NCI-H128 (cell line): ENCODE data around the gene WFDC2.

Experiments used
- DNase-seq: peaks from one replicate; lab custom pipeline; 2025; ENCODE audit not compliant: unreplicated experiment; lab: John Stamatoyannopoulos, UW

The WFDC2 gene

GRCh38 chr20:45489083-45489531 is 19.6 kb downstream of the WFDC2 start:
- DNase-seq: no peak

GRCh38 chr20:45495501-45495941 is 26.0 kb downstream of the WFDC2 start:
- no peak for DNase-seq

GRCh38 chr20:45496166-45496565 is 26.6 kb downstream of the WFDC2 start:
- no peak for DNase-seq

GRCh38 chr20:45497971-45498494 is 28.5 kb downstream of the WFDC2 start:
- DNase-seq: no peak

GRCh38 chr20:45500022-45500421 is 30.5 kb downstream of the WFDC2 start:
- no peak for DNase-seq

GRCh38 chr20:45501600-45501999 is 32.0 kb downstream of the WFDC2 start:
- DNase-seq: no peak

- DNase-seq: no peak
These were observed 33.0 kb downstream of the WFDC2 start for GRCh38 chr20:45502561-45502960.

- DNase-seq: no peak
These were observed 33.9 kb downstream of the WFDC2 start for GRCh38 chr20:45503403-45503802.

- no peak for DNase-seq
These were observed 36.8 kb downstream of the WFDC2 start for GRCh38 chr20:45506398-45506797.

GRCh38 chr20:45507011-45507820 is 37.7 kb downstream of the WFDC2 start:
- no peak for DNase-seq

- no peak for DNase-seq
These were observed 38.7 kb downstream of the WFDC2 start for GRCh38 chr20:45508068-45508886.

- DNase-seq: no peak
These were observed 39.5 kb downstream of the WFDC2 start for GRCh38 chr20:45509091-45509490.

- DNase-seq: no peak
These were observed 40.8 kb downstream of the WFDC2 start for GRCh38 chr20:45510242-45510862.

GRCh38 chr20:45515147-45515913 is 45.8 kb downstream of the WFDC2 start, which contains the start of gene SPINT3:
TSS of gene SPINT3 (minus strand) at chr20:45515622. CDS start at chr20:45515608, 14 bp downstream.
- DNase-seq: no peak

- DNase-seq: no peak
These were observed 48.7 kb downstream of the WFDC2 start for GRCh38 chr20:45518282-45518681.

- no peak for DNase-seq
These were observed 54.3 kb downstream of the WFDC2 start for GRCh38 chr20:45523821-45524220.

GRCh38 chr20:45527294-45527693 is 57.7 kb downstream of the WFDC2 start:
- DNase-seq: no peak
